NCI-H2171 treated with DMSO at 0.1 percent for 48 hours (cell line): Measurements from ENCODE around the gene BLTP3A.
A peak's percentile ranks its signal among the peaks of the same experiment; 100 is the strongest.
"Not testable (repeated sequence)": the region's sequence is repeated elsewhere in the genome, so short reads cannot be mapped to it uniquely, and the experiment has no call there.

Experiments used
- DNase-seq: peaks from one replicate; lab custom pipeline; 2025; lab: John Stamatoyannopoulos, UW

BLTP3A gene

DNA sequence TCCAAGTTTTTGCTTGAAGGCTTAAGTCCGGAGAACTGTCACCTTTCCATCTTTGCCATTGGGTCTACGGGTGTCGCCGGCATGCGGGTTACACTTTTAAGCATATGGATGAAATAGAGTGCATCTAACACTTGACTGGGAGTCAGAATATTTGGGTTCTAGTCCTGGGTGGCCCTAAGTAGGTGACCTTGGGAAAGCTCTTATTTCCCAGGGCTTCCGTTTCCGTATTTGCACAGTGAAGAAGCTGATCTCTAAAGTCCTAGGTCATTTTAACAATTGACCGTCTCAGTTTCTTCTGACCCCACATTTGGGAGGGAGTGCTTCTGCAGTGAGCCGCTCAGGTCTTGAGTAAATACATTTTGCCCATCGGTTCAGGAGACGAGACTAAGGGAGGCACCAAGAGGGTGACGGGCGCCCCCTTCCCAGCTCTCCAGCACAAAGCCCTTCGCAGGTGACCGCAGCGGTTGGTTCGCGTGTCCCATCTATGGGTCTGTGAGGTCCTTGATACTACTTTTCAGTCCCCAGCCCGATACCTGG is 651 bp upstream of the BLTP3A start:
- DNase-seq = no peak

GRCh38 chr6:34792605-34793500 is 970 bp downstream of the BLTP3A start:
- DNase-seq = peak; percentile 30

- DNase-seq = no peak
These were observed 2.0 kb downstream of the BLTP3A start for GRCh38 chr6:34793877-34794276.

- no peak for DNase-seq
These were observed 4.0 kb downstream of the BLTP3A start for GRCh38 chr6:34795836-34796425.

DNA sequence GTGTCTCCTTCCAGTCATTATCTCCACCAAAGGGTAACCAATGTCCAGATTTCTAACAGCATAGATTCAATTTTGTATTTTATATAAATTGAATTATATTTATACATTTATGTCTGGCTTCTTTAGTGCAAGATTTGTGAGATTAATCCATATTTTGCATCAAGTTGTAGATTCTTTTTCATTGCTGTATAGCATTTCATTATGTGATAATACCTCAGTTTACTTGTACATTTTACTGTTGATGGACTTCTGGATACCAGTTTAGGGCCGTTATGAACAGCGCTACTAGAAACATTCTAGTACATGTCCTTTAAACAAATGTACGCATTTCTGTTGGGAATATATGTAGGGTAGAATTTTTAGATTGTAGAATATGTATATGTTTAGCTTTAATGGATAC is 6.2 kb downstream of the BLTP3A start:
- no peak for DNase-seq

GRCh38 chr6:34799547-34799946 is 7.7 kb downstream of the BLTP3A start:
- DNase-seq = no peak

GRCh38 chr6:34804543-34804942 is 12.7 kb downstream of the BLTP3A start:
- no peak for DNase-seq

DNA sequence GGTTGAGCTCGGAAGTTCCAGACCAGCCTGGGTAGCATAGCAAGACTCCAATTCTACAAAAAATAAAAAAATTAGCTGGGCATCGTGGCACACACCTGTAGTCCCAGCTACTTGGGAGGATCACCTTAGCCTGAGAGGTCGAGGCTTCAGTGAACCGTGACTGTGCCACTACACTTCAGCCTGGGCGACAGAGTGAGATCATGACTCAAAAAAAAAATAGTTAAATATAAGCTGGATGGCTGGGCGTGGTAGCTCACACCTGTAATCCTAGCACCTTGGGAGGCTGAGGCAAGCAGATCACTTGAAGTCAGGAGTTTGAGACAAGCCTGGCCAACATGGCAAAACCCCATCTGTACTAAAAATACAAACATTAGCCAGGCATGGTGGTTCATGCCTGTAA is 13.2 kb downstream of the BLTP3A start:
- DNase-seq = peak; percentile 10

DNA sequence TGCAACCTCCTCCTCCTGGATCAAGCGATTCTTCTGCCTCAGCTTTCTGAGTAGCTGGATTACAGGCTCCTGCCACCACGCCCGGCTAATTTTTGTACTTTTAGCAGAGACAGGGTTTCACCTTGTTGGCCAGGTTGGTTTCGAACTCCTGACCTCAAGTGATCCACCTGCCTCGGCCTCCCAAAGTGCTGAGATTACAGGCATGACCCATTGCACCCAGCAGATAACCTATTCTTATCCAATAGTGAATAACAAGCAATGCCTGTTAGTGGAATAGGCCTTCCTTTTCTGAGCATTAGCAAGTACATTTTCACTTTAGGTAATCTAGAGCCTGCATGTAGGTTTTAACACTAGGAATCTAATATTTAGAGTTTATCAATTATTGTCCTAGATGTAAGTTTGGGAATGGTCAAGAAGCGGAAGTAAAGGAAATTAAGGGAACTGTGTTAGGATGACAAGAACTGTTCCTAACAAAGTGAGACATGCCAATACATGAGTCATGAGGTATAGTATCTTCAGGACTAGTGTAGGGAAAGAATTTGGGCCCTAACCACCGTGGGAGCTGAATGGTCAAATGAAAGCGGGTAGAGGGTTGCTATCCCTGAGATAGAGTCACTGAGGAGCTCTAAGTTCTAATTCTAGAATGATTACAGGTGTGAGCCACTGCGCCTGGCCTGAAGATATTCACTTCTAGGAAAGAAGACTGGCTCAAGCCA is 15.0 kb downstream of the BLTP3A start:
- no peak for DNase-seq

DNA sequence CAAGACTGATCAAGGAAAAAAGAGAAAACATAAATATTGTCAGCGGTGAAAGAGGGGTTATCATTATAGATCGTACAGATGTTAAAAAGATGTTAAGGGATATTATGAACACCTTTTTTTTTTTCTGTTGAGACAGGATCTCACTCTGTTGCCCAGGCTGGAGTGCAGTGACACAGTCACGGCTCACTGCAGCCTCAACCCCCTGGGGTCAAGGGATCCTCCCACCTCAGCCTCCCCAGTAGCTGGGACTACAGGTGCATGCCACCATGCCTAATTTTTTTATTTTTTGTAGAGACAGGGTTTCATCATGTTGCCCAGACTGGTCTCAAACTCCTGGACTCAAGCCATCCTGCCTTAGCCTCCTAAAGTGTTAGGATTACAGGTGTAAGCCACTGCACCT is 16.6 kb downstream of the BLTP3A start:
- DNase-seq = not testable (repeated sequence)

- DNase-seq = not testable (repeated sequence)
These were observed 17.5 kb downstream of the BLTP3A start for GRCh38 chr6:34809419-34809818.

DNA sequence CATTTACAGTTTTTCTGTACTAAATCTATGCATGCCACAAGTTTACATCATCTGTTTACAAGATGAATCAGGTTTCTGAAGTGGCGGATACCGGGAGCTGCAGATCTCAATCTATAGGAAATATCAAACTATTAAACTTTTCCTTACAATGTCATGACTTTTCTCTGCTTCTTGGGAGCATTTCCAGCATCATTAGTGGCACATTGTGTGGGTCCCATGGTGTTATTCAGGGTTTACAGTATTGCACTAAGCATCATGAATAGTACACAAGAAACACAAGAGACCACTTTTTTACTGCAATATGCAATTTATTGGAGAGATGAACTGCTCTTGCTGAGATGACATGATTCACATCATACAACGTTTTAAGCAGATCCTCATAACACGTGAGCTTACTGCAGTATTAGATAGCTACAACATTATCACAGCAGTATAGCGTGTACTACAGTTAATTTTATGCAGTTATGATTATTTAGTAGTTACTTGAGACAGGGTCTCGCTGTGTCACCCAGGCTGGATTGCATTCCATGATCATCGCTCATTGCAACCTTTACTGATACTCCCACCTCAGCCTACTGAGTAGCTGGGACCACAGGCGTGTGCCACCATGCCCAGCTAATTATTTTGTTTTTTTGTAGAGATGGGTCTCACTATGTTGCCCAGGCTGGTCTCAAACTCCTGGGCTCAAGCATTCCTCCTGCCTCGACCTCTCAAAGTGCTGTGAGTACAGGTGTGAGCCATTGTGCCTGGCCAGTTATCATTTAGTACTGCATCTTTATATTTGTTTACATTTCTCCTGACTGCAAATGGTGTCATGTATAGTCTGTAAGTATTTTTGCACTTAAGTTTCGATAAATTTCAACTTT is 18.4 kb downstream of the BLTP3A start:
- DNase-seq = no peak

DNA sequence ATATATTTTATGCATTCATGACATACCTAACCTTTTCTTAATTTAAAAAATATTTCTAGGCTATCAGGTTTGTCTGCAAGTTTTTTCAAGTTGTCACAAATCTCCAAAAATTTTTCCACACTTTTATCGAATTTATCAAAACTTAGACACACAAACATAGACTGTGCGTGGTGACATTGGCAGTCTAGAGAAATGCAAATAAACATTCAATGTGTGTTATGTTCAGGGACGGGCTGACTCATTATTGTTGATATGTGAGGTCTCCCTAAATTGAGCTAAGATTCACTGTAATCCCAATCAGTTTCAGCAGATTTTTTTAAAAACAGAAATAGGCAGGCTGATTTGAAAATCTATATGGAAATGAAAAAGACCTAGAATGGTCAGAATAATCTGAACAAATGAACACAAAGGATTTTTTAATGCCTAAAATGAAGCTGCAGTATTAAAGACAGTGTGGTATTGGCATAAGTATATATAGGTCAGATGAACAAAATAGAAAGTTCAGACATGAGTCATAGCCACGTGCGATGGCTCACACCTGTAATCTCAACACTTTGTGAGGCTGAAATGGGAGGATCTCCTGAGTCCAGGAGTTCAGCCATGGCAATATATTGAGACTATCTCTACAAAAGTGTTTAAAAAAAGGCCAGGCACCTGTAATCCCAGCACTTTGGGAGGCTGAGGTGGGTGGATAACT is 19.2 kb downstream of the BLTP3A start:
- DNase-seq = no peak

DNA sequence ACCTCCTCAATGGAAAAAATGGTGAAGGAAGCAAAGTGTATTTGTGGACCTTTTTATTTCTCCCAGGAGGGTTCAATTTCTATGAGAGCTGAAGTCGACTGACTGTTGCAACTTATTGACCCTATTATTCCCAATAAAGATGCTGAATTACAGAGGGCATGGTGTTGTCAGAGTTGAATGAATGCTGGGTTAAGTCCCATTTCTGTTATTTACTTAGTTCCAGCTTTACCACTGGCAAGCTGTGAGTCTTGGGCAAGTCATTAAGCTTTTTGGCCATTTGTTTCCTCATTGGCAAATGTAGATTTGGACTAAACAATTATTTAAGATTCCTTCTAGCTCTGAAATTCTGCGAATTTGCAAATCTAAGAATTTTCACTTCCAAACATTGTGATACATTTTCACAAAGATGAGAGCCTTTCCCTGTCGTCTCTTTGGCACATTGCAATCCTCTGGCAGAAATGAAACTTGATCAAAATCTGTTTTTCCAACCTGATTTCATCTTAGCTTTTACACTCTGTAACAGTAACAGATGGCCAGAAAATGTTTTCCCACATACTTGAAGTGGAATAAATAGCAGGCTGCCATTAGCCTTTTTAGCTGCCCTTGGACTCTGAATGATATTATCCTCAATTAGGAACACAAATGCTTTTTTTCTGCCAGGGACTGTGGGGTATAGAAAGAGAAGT is 21.3 kb downstream of the BLTP3A start:
- peak; percentile 75 for DNase-seq

DNA sequence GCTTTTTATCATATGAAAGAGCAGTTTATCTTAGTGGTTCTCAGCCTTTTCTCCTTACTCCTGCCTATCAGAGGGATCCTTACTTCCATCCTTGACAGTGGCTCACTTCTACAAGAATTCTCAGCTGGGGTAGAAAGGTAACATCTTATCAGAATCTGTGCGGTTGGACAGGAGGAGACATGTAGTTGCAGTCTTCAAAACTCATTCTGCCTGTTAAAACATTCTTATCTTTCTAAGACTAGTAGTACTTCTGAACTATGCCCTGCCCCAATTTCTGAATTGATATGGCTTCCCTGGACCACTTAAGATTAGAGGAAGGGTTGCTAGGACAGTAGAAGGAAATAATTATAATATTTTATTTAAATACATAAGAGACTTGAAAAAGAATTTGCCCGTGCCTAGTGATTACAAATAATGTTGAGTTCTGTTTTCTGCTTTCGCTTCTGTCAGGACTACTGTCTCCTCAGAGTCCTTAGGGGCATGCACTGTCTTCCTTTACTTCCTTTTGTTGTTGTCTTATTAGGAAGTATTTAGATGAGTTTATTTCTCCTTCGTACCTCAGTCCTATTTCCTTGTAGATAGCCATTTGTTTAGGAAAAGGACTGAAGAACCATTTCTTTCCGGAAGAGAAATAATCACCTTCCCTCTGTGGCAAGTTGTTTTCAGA is 24.9 kb downstream of the BLTP3A start:
- DNase-seq = no peak

- peak; percentile 48 for DNase-seq
These were observed 25.6 kb downstream of the BLTP3A start for GRCh38 chr6:34817446-34817845.

DNA sequence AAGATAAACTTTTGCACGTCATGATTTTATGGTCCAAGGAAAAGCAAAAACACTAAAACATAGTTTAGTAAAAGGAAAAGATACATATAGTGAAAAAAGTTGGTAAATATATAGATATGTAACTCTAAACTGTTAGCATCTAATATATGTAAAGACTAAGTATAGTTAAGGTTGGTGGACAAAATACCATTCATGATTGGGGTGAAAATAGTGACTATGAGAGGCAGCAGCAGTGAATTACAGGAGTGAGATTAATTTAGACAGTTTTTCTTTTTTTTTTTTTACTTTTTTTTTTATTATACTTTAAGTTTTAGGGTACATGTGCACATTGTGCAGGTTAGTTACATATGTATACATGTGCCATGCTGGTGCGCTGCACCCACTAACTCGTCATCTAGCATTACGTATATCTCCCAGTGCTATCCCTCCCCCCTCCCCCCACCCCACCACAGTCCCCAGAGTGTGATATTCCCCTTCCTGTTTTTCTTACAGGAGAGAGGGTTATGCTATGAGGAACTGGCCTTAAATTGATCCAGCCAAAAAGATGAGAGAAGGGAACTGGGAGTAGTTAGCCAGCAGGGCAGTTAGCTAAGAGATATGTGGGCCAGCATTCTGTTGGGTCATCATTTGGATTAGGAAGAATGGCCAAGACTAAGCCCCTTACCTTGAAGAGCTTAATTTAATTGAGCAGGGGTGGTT is 27.1 kb downstream of the BLTP3A start:
- not testable (repeated sequence) for DNase-seq

DNA sequence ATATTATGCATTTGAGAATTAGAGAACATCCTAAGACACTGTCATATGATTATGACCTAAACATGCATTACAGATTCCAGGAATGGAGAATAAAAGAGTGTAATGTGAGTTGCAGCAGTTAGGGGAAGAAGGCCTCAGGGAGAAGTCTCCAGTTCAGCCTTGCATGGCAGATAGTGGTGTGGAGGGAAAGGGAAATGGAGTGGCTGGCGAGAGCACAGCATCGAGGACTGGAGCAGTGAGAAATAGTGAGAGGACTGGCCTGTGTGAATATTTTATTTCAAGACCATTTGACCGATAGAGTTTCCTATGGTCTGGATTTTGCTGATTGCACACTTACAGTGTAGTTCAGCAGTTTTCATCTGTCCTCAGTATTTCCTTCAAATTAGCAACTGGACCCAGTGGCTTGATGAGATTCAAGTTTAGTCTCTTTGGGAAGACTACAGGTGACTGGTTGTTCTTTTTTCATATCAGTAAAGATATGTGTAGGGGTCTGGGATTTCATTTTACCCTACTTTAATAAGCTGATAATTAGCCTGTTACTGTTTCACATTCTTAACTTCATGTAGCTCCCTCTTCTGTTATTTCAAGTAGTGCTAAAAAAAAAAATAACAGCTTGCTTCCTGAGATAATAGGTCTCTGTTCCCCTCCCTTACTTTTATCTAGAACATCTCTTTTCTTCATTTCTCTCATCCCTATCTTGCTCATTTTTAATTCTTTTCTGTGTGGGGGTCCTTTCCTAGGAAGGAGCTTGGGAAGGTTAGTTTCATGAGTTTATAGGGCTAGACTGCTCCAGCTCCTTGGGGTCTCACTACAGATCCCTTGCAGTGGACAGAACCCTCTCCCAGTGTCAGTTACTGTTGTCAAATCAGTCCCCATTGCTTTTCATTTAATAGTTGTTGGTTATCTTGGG is 27.9 kb downstream of the BLTP3A start:
- DNase-seq = no peak
